GM10248 (cell line): ENCODE data around the gene TDP1.
"Not testable (repeated sequence)": the region's sequence is repeated elsewhere in the genome, so short reads cannot be mapped to it uniquely, and the experiment has no call there.

Experiments used
- CTCF ChIA-PET: fragments of 300-600 bp; sonication (Branson Sonifier 250); formaldehyde crosslinking; extraction: SDS; loops from one replicate; lab custom pipeline; 2021; ENCODE audit warnings: antibody characterized with exemption; lab: Yijun Ruan, JAX
- POLR2A ChIA-PET: fragments of 350-650 bp; sonication (Branson Sonifier 250); formaldehyde crosslinking; extraction: SDS; loops from one replicate; lab custom pipeline; 2020; ENCODE audit warnings: antibody characterized with exemption; lab: Yijun Ruan, JAX
- DNase-seq: peaks from one replicate; pipeline ENCODE4 v3.0.0; 2012; ENCODE audit errors: extremely low spot score
- TF ChIP-seq, protein P1 (sequence below): IDR thresholded peaks from 2 replicates; pipeline ENCODE4 v1.5.1; 2012; ENCODE audit warnings: mild to moderate bottlenecking, low read depth; ENCODE audit errors: extremely low read depth, missing control alignments, control extremely low read depth

Gene TDP1

DNA sequence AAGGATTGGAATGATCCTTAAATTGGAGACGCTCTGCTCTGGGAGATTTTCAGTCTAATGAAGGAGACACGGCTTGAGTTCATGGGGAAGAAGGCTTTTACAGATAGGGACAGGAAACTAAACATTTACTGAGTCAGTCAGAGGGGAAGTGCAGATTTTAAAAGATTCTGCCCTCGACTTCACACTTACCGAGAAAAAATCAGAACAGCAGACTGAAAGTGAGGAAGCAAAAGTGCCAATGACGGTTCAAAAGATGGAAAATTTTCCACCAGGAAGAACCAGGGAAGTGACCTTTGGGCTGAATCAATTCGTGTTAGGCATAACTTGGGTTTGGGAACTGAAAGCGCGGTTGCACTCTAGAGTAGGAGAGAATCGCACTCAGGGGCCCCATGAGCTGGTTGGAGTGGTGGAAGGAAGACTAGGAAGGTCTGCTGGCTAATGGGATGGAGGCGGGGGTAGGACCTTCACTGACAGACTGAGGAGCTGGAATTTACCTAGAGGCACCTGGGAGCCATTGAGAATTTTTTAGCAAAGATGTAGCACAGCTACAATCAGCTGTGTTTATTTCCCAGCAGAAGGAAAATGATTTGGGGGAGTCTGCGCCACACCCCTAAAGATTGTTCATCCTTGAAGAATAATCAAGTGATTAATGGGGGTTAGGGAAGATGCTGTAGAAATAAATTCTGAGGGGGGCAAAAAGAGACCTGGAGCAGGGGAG is 107.3 kb downstream of the TDP1 start:
- DNase-seq, result no peak
- ChIA-PET CTCF (interaction anchor here (1.6 to 2.0 kb wide), 2 partner anchors 90 to 124 kb away, joined by 6 to 10 read pairs; no protein-coding TSS in a partner anchor), POLR2A (no interaction called here)
- TF ChIP-seq, protein P1, sequence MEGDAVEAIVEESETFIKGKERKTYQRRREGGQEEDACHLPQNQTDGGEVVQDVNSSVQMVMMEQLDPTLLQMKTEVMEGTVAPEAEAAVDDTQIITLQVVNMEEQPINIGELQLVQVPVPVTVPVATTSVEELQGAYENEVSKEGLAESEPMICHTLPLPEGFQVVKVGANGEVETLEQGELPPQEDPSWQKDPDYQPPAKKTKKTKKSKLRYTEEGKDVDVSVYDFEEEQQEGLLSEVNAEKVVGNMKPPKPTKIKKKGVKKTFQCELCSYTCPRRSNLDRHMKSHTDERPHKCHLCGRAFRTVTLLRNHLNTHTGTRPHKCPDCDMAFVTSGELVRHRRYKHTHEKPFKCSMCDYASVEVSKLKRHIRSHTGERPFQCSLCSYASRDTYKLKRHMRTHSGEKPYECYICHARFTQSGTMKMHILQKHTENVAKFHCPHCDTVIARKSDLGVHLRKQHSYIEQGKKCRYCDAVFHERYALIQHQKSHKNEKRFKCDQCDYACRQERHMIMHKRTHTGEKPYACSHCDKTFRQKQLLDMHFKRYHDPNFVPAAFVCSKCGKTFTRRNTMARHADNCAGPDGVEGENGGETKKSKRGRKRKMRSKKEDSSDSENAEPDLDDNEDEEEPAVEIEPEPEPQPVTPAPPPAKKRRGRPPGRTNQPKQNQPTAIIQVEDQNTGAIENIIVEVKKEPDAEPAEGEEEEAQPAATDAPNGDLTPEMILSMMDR, result no peak

DNA sequence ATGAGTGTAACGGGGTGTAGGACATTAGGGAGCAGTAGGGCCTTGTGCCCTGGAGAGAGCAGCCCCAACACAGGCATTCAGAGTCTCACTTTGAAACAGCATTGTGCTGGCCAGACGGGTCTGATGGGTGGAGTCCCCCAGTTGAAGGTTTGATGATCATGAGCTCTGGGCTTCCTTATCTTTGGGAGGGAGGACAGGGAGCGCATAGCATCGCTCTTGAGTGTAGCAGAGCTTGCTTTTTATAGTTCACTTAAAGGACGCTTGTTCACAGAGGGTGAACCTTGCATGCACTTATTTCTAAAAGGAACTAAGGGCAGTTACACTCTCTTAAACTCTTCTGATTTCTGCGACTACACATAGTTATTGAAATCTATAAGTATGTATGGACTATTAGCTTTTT is 116.6 kb downstream of the TDP1 start:
- ChIA-PET CTCF (no interaction called here), POLR2A (no interaction called here)
- TF ChIP-seq, protein P1, result no peak

DNA sequence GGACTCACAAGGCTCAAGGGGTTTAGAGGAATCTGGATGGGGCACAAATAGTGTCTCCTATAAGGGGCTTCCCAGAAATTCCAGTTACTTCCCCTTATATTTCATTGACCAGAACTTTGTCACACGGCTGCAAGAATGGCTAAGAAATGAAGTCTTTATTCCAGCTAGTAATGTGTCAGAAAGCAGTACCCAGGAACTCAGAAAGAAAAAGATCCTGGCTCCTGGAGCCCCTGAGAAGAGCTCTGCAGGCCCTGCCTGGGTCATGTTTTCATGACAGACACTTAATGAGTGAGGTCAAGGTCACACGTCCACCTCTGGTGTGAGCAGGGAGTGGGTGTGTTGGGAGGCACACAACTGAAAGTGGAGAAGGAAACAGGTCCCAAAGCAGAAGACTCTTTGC is 123.8 kb downstream of the TDP1 start:
- TF ChIP-seq, protein P1, result no peak
- CTCF ChIA-PET, result no interaction called here
- DNase-seq, result no peak
- POLR2A ChIA-PET, result no interaction called here

More for the DNA sequence above, 116.6 kb downstream of the TDP1 start:
- DNase-seq, result no peak

DNA sequence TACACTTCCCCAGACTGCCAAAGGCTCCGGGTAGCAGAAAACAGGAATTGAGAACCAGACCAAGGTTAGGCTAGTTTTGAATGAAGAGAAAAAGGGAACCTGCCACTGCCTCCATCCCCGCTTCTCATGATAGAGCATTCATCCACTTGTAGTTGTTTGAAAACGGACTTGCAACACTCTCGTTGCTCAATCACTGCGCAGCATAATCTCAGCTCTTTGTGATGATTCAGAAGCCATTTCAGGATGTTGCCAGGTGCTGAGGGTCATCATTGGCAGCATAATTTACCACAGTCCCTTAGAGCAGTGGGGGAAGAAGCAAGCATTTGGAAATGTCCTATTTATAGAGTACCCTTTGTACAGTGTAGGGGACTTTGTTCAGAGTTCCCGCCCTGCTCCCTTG is 131.7 kb downstream of the TDP1 start:
- ChIA-PET POLR2A (no interaction called here), CTCF (no interaction called here)
- TF ChIP-seq, protein P1, result no peak
- DNase-seq, result no peak

DNA sequence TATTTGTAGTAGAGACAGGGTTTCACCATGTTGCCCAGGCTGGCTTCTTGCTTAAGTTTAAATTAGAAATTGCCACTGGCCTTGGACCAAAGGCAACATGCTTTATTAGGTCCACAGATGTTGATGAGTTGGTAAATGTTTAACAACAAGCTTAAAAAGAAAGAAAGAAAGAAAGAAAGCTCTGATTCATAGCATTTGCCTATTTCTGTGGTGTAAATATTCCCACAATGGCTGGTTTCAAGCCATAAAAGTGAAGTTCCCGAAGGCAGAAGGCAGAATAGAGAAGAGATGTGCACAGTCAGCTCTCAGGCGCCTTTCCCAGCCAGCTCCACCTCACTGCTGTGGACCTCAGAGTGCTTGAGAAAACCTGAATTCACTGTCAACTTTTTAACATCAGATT is 132.4 kb downstream of the TDP1 start:
- ChIA-PET POLR2A (no interaction called here), CTCF (no interaction called here)
- TF ChIP-seq, protein P1, result no peak
- DNase-seq, result no peak

DNA sequence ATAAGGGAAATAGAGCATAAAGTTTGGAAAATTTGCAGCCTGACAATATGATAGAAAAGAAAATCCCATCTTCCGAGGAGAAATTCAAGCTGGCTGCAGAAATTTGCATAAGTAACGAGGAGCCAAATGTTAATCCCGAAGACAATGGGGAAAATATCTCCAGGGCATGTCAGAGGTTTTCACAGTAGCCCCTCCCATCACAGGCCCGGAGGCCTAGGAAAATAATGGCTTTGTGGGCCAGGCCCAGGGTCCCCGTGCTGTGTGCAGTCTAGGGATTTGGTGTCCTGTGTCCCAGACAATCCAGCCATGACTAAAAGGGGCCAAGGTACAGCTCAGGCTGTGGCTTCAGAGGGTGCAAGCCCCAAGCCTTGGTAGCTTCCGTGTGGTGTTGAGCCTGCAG is 133.8 kb downstream of the TDP1 start:
- DNase-seq, POLR2A ChIA-PET, CTCF ChIA-PET: not testable (repeated sequence)

DNA sequence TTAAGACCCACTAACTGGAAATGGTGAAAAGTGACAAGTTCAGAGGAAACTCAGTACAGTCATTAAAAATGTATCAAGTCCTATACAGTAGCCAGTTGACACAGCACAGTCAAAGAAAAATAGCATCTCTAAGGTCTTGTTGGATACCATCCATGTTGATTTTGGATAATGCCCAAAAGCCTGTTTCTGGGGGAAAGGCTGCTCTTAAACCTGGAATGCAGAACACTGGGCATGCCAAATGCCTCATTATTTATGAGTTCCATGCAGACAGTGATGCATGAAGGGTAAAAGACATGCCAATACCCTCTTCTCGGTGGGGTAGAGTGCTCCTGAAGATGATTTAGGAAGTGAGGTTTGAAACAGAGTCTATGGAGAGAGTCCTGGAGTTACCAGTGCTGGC is 135.7 kb downstream of the TDP1 start:
- ChIA-PET CTCF (interaction anchor here (1.6 kb wide), 1 partner anchor 14 kb away, joined by 3 read pairs; no protein-coding TSS in a partner anchor), POLR2A (no interaction called here)
- TF ChIP-seq, protein P1, result no peak
- no peak for DNase-seq
